ENCODE data around the gene POLR1E.

POLR1E gene

GRCh38 chr9:37541465-37541864, 55.7 kb downstream of the POLR1E start:
- no peak for DNase-seq

- no peak for DNase-seq
Observed at GRCh38 chr9:37542488-37542887, 56.7 kb downstream of the POLR1E start.

GRCh38 chr9:37542895-37543294, 57.1 kb downstream of the POLR1E start:
- no peak for DNase-seq

- DNase-seq, result no peak
Observed at GRCh38 chr9:37543468-37543867, 57.7 kb downstream of the POLR1E start.

GRCh38 chr9:37547328-37547878, 61.7 kb downstream of the POLR1E start:
- DNase-seq, result no peak

- DNase-seq, result no peak
Observed at GRCh38 chr9:37549527-37549926, 63.8 kb downstream of the POLR1E start.

- no peak for DNase-seq
Observed at GRCh38 chr9:37550781-37551180, 65.0 kb downstream of the POLR1E start.

- DNase-seq, result no peak
Observed at GRCh38 chr9:37551468-37551867, 65.7 kb downstream of the POLR1E start.

- no peak for DNase-seq
Observed at GRCh38 chr9:37551888-37552287, 66.1 kb downstream of the POLR1E start.
